HG03342 (cell line): ENCODE results near the gene CXCL8.
"Not testable (repeated sequence)": the region's sequence is repeated elsewhere in the genome, so short reads cannot be mapped to it uniquely, and the experiment has no call there.

Experiments
- ATAC-seq: cut with Tn5 transposase; IDR thresholded peaks from one replicate; pipeline ENCODE4 v1.9.1; 2021; ENCODE audit warnings: mild to moderate bottlenecking, moderate library complexity; ENCODE audit not compliant: unreplicated experiment

The CXCL8 gene

DNA sequence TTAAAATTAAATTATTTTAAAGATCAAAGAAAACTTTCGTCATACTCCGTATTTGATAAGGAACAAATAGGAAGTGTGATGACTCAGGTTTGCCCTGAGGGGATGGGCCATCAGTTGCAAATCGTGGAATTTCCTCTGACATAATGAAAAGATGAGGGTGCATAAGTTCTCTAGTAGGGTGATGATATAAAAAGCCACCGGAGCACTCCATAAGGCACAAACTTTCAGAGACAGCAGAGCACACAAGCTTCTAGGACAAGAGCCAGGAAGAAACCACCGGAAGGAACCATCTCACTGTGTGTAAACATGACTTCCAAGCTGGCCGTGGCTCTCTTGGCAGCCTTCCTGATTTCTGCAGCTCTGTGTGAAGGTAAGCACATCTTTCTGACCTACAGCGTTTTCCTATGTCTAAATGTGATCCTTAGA, at the start of gene CXCL8:
Gene CXCL8, plus strand, starts transcription at position 217 of the 426 bp plus-strand sequence. Its CDS starts 90 bp downstream, at position 307.
- peak; percentile 53 for ATAC-seq

DNA sequence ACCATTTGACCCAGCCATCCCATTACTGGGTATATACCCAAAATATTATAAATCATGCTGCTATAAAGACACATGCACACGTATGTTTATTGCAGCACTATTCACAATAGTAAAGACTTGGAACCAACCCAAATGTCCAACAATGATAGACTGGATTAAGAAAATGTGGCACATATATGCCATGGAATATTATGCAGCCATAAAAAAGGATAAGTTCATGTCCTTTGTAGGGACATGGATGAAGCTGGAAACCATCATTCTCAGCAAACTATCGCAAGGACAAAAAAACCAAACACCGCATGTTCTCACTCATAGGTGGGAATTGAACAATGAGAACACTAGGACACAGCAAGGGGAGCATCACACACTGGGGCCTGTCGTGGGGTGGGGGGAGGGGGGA, 49.2 kb upstream of the CXCL8 start:
- ATAC-seq = not testable (repeated sequence)

DNA sequence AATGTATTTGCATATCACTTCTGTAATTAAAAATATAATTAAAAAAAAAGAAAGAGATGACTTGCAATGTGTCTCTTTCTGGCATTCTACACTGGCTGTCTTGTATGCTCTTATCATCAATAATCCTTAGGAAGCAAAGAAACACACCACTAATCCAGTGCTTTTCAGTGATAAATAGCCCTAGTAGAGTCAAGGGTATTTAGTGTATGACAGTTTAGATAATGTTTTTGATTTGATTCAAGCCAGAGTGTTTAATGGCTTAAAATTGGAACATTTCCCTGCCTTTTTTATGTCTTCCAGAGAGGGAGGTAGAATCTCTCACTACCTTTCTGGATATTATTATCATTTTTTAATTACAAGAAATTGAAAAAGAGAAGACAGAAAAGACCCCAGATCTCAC, 48.6 kb upstream of the CXCL8 start:
- no peak for ATAC-seq

DNA sequence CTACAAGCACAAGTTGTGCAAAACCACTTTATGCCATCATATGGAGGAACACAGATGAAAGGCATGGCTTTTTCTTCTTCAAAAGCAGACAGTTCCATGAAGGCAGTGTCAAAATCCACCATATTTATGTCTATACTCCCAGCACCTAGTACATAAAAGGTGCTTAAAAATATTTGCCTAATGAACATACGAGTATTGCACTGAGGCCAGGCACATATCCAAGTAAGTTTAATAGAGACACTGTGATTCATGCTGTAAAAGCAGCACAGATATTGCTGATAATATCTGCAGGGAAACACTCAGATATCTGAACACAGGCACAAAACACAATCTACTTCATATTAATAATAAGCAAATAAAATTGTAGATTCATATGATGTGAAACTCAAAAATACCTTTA, 48.1 kb upstream of the CXCL8 start:
- ATAC-seq = no peak

DNA sequence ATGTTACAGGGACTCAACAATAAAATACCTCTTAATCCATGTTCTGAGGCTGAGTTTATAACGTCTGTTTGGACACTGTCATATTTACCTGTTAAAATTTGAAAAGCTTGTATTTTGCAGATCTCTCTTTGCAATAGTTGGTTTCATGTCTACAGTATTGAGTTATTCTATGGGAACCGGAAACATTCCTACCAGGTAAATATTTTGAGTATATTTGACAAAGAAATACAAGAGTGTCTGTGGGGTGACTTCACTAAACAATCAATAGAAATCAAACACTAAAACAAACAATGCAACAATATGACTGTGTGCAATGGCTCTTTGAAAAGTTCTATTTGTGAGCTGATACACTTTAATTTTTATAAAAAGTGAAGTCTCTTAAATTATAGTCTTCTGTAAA, 47.7 kb upstream of the CXCL8 start:
- ATAC-seq = no peak

DNA sequence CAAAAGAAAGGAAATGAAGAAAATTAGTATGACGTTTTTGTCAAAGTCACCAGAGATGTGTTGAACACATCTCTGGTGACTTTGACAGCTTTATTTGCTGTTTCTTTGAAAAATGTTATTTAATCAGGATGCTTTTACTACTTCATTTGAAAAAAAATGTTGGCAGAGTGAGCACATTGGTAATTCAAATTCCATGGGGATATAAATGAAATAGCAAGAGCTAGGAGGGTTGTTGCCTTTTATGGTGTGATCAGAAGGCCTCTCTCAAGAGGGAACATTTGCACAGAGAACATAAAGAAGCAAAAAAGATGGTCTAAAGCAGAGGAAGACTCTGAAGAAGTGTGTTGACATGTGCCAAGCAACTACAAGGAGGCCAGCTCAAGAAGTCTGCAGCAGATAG, 46.6 kb upstream of the CXCL8 start:
- no peak for ATAC-seq

DNA sequence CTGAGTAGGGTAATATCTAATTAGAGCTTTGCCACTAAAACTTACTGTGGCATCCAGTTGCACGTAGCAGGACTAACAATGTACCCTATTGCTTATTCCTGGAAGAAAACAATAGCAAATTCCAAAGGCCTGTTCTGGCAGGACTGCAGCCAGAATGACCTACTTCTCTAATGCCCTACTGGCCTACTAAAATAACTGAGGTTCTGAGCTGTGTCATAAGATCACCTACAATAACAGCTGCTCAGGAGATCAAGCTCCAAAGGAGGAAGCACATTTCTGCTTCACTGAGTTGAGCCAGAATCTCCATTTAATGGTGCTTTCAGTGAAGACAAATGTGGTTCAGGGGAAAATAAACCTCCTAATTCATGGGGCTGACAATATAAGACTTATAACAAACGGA, 42.2 kb upstream of the CXCL8 start:
- no peak for ATAC-seq

DNA sequence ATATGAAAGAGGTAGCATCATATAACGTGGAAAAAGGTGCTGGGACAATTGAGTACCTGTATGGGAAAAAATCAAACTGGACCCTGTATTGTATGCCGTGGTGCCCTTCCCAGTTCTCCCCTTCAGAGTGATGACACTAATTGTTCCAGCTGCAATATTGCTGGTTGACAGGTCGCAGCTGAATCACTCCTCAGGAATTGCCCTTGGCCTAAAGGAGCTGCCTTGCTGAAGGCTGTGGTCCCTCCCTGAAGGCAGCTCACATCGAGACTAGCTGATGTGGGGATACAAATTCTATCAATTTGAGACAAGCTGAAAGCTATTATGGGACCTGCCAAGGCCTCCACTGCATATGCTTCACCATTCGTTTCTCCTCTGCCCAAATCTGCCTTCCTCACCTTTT, 39.3 kb upstream of the CXCL8 start:
- ATAC-seq = no peak

DNA sequence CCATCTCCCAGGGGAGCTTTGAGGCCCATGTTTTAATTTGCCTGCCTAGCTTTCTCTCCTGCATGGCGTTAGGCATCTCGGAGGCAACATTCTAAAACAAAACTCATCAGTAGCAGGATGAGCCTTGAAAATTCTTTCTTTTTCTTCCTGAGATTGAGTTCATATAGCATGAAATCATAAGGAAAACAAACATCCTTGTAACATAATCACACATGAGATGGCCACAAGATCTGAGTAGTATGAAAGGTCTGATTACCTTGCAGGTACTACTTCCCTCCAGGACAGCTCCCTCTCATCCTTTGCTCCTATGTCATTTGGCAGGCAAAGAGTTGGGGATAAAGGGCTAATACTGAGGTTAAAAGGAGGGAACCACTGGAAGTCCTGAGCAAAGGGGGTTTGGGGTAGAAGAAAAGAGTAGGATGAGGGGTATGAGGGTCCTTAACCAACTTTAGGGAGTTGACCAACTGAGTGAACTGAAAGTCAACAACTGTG, 37.5 kb upstream of the CXCL8 start:
- no peak for ATAC-seq

DNA sequence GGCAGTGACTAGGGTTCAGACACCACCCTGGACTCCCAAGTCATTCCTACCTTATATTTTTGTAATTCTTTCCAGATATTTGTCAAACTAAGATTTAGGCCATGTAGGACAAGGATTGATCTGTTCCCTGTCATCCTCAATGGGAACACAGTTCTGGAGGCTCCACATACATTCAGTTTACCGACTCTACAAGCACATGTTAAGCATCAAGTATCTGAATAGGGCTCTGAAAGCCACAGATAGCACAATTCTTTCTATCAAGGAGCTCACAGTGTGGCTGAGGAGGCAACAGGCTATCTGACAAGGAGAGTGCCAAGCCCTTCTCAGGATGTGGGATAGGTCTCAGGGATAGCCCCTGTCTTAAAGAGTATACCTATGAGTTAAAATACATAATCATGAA, 37.0 kb upstream of the CXCL8 start:
- ATAC-seq = no peak

DNA sequence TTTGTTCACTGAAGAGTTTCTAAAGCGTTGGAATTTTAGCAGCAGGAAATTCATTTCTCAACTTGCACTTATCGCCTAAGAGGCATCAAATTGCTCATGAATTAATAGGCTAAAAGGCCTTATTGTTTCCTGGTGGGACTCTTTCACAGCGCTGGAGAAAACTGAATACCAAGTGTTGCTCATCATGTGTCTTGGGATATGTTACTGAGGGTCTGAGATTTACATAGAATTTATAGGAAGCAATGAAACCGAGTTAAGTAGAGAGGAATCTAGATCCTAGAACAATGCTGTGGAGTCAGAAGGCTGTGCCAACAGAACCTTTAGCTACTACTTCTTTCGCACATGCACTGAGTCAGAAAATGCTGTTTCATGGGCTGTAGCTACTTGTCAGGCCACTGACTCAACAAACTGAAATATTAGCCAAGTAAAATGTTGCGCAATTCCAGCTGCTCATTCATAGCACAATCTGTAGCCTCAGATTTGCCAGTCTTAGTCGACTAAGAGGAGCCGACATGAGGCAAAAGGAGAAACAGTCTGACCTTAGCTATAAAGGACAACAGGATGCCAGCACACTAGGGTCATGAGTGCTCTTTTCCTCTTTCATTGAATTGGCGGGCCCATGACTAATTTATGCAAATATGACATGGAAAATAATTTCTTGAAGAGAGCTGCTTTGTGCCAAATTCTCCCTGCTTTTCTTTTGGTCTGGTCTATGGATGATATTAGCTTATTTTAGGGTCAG, 35.9 kb upstream of the CXCL8 start:
- ATAC-seq = no peak

DNA sequence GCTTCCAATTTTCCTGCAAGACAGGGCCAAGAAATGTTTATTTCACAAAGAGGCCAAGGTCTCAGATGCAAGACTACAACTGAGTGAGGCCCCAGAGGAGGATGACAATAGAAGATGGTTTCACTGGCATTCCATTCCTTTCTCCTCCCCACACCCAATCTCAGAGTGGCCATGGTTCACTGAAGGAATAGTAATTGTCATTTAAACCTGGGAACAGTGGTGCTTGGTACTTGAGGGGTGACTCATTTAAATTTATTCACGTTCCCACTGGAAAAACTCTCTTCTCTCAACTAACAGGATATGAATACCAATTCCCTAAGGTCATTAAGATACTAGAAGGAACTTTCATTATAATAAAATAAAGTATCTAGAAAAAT, 35.3 kb upstream of the CXCL8 start:
- ATAC-seq = no peak

DNA sequence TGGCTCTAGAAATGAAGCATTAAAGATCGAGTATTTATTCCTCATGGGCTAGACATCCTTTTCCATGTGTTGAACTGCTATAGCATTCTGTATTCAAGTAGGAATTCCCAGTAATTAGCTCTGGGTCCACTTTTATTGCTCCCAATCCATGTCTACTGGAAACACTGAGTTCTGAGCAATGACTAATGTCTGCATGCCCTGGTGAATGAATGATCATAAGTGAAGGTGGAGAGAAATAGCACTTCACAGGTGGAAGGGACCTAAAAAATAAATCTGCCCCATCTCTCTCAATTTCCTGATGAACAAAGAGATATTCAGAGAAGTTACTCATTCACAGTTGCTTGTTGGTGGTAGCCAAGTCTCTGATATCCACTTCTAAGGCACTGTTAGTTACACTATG, 34.6 kb upstream of the CXCL8 start:
- no peak for ATAC-seq

DNA sequence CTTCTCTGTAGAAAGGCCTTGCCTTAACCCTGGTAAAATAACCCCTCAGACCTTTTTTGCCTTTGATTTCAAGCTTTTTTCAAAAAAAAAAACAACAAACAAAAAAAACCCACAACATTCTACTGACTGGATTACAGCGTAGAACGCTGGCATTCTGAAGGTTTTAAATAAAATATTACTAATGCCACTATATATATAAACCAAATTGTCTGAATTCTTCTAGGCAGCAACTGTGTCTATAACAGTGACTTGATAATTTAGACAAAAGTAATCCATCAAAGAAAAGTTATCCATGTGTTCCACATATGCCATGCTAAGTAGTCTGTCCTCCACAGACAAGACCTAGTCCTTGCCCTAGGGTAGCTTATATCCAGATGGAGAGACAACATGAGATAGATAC, 33.6 kb upstream of the CXCL8 start:
- no peak for ATAC-seq

DNA sequence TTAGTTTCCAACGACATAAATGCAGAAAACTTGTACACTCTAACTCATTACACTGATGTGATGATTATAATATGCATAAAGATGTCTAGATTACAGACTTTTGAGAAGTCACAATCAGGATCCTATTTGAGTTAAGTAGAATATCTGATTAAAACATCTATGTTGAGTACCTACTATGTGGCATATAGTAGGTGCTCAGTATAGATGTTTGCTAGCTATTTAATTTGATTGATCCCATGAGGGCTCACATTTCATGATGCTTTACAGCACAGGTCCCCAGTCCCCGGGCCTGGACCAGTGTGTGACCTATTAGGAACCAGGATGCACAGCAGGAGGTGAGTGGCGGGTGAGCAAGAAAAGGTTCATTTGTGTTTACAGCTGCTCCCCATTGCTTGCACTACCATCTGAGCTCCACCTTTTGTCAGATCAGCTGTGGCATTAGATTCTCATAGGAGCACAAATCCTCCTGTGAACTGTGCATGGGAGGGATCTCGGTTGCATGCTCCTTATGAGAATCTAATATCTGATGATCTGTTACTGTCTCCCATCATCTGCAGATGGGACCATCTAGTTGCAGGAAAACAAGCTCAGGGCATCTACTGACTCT, 33.0 kb upstream of the CXCL8 start:
- no peak for ATAC-seq

DNA sequence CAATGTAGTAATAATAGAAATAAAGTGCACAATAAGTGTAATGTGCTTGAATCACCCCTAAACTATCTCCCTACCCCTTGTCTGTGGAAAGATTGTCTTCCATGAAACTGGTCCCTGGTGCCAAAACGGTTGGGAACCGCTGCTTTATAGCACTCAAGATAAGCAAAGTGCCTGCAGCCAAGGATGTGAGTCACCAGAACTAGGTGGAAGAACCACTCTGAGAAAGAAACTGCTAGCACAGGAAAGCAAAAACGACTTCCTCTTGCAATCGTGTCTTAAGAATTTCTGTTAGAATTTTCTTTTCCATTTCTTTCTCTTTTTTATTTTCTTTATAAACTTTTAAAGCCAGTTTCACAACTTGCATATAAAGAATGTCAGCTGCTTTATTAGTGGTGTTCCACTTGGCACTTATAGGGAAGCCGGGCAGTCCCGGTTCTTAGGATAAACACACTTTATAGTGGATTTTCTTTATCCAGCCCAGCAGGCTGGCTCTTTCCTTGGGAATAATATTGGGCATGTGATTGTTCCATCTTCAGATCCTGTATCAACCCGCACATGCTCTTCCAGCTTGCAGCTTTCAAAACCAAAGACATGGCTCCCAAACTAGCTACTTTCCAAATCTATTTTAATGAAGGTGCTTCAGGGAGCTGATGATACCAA, 32.3 kb upstream of the CXCL8 start:
- ATAC-seq = no peak

DNA sequence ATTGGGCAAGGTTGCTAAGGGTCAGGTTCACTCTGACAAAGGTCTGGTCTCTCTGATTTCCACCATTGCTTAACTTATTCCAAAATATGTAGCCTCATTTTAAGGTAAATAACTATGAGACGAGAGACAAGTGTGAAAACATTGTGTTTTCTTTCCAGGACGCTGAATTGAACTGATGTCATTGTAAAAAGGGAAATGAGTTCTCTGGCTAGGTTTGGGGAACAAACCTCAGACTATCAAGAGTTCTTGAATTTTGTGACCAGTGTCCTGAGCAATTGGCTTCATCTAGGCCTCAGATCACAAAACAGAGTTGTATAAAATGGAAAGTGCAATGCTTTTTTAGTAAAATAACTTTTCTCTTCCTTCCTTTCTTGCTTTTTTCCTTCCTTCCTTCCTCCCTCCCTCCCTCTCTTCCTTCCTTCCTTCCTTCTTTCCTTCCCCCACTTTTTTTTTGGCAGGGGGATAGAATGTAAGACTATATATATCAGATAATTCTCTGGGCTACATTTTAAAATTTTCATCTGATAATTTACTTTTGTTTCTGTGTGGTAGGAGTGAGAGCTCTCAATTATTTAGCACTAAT, 30.8 kb upstream of the CXCL8 start:
- no peak for ATAC-seq

DNA sequence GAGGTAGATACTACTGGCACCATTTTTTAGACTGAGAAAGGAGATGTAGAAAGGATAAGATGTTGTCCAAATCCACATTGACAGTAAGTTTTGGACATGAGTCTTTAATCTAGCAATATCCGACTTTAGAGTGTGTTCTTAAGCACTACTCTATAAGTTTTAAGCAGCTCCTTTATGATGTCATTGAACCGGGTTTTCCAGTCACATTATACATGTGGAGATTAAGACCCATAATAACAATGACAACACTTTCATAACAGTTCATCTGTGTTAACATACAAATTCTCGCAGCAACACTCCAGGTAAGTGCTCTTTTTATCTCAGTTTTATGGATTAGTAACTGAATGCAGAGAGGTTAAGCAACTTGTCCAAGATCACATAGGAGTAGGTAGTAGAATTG, 30.3 kb upstream of the CXCL8 start:
- ATAC-seq = no peak

DNA sequence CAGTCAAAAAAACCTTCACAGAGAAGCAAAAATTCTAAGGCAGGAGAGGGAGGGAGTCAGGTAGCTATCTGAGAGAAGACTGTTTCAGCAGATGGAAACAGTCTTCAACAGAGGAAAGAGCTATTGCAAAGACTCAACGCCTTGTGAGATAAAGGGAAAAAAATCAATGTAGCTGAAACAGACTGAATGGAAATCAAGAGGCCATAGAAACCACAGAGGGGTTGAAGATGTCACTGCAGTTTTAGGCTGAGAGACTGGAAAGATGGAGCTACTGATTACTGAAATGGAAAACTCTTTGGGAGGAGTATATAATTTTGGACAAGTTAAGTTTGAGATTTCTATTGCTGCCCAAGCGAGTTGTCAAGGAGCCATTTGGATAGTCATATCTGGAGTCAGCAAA, 28.4 kb upstream of the CXCL8 start:
- no peak for ATAC-seq

DNA sequence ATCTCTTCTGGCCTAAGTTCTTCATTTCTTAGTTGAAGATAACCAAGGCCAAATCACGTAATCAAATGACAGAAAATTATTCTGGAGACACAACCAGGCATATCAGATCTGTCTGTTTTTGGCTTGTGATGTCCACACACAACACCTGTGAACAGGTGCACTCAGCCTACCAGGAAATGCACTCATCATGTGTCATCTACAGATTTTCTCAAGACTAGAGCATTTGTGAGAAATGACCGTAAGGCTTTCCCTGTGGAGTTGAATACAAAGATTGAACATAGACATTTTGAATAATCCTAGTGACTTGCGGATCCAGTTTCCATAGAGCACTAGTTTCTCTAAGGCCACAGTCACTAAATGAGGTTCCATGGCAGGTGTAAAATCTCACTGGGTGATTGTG, 26.7 kb upstream of the CXCL8 start:
- ATAC-seq = no peak

DNA sequence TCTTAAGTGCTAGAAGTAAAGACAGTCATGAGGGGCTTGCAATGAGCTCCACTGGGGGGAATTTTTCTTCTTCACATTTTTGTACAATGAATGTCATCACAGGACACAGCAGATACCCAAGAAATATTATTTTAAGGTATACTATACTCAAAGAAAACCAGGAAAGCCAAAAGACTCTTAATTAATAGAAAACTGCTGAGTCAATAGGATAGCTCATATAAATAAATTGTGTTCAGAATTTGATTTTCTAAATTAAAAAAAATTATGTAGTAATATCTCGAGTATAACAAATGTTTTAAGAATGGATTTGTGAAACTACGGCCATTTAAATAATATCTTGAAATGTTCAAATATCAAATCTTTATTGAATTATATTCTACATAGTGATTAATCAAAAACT, 25.7 kb upstream of the CXCL8 start:
- ATAC-seq = no peak

DNA sequence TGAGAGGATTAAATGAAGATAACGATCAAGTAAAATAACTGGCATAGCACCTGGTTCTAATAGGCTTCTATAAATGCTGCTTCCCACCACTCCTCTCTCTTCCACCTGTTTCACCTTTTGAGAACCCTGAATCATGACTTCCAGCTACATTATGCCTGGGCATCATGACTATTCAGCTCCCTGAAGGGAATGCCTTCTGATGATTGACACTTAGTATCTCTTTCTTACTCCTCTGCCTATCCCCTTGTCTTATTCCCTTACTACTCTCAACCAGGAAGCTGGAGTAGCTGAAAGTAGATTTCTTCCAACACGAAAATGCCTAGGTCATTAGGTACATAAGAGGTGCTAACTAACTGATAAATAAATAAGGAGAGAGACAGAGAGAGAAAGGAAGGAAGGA, 24.7 kb upstream of the CXCL8 start:
- ATAC-seq = no peak
